Activated CD4-positive, alpha-beta memory T cell treated with anti-CD3 and anti-CD28 coated beads, Interleukin-2, amount 10 ng/mL, durations not matched to agents 7 days and 5 days (primary cell): ENCODE results near the gene LFNG. TPM values are rescaled to one million over a fixed set of nuclear protein-coding genes. Genes with fewer than 3 reads are reported as not detected.

Experiments used
- CTCF ChIA-PET: fragments of 350-600 bp; sonication (Branson Sonifier 250); formaldehyde crosslinking; loops from one replicate; lab custom pipeline; 2021; ENCODE audit warnings: antibody characterized with exemption, inconsistent platforms; lab: Charles Lee
- POLR2A ChIA-PET: fragments of 350-600 bp; sonication (Branson Sonifier 250); formaldehyde crosslinking; loops from one replicate; lab custom pipeline; 2021; ENCODE audit warnings: antibody characterized with exemption; lab: Charles Lee
- DNase-seq: peaks from one replicate; pipeline ENCODE4 v3.0.0-alpha.2; 2020
- H3K27ac Mint-ChIP-seq: one replicate; pipeline ENCODE4 v1.8.0; 2021; ENCODE audit warnings: mild to moderate bottlenecking, mixed read lengths
- H3K27me3 Mint-ChIP-seq: one replicate; pipeline ENCODE4 v1.8.0; 2021; ENCODE audit warnings: mixed read lengths
- H3K36me3 Mint-ChIP-seq: one replicate; pipeline ENCODE4 v1.8.0; 2021; ENCODE audit warnings: low read depth, mixed read lengths
- H3K4me1 Mint-ChIP-seq: one replicate; pipeline ENCODE4 v1.8.0; 2021; ENCODE audit warnings: mixed read lengths
- H3K4me3 Mint-ChIP-seq: one replicate; pipeline ENCODE4 v1.8.0; 2021; ENCODE audit warnings: mild to moderate bottlenecking, mixed read lengths
- H3K9me3 Mint-ChIP-seq: one replicate; pipeline ENCODE4 v1.8.0; 2021; ENCODE audit warnings: mixed read lengths
- total RNA-seq, 2 experiments: library from RNA; stranded (reverse); gene quantifications; one replicate each; pipeline ENCODE4 v1.2.3, GENCODE V29; 2021

Gene LFNG
- total RNA-seq, 2 experiments from 2014 or later, result 105 to 109 TPM

DNA sequence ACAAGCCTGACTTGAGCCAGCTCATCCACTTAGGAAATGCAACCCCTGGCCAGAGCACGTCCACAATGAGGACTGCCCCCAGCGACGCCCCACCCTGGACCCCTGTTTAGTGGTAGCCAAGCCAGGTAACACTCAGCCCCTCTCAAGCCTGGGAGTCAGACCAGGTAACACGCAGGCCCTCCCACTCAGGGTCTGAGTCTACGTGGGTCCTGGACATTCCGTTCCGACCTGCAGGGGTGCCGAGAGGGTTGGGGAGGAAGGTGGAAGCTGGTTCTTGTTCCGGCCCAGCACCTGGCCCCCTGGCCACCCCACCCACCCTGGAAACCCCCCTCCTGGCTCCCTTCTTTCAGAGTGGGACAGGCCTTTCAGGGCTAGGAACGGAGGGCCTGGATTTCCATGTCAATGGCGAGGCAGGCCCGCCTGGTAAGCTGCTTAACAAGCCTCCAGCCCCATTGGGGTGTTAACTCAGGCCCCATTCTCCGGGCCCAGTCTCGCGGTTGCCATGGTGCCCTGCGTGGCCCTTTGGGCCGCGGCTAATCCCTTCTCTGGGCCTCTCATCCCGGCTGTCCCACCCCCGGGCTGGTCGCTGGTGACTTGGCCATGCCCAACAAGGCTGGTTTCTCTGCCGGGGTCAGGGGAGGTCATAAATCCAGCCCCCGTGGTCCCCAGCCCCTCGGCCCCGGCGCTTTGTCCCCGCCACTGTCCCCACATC, 19.7 kb upstream of the LFNG start:
- Mint-ChIP-seq H3K27ac (no peak overlapping the region), H3K9me3 (no peaks in the 10 kb centered on the region), H3K36me3 (no peaks in the 10 kb centered on the region), H3K27me3 (peaks cover 4% of the 10 kb centered on the region), H3K4me3 (no peak overlapping the region), H3K4me1 (no peaks in the 10 kb centered on the region)
- CTCF ChIA-PET, result interaction anchor here (0.6 kb wide), 1 partner anchor 156 kb away, joined by 4 read pairs; no protein-coding TSS in a partner anchor
- no peak for DNase-seq
- POLR2A ChIA-PET, result interaction anchor here (1.0 to 1.2 kb wide), 2 partner anchors 18 to 24 kb away, joined by 3 to 4 read pairs; no protein-coding TSS in a partner anchor

DNA sequence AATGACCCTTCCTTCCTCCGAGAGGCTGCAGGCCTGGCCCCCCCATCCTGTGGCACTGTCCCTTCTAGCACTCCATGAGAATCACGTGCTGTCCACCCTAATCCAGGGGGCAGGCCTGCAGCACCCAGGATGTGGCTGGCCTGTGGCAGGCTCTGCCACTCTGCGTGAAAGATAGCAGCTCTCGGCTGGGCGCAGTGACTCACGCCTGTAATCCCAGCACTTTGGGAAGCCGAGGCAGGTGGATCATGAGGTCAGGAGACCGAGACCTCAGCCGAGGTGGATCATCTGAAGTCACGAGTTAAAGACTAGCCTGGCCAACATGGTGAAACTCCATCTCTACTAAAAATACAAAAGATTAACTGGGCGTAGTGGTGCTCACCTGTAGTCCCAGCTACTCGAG, 18.9 kb upstream of the LFNG start:
- POLR2A ChIA-PET, result interaction anchor here (1.0 kb wide), 1 partner anchor 23 kb away, joined by 3 read pairs; no protein-coding TSS in a partner anchor
- H3K4me1 Mint-ChIP-seq, result no peaks in the 10 kb centered on the region
- H3K27me3 Mint-ChIP-seq, result peaks cover 4% of the 10 kb centered on the region
- H3K36me3 Mint-ChIP-seq, result no peaks in the 10 kb centered on the region
- H3K9me3 Mint-ChIP-seq, result no peaks in the 10 kb centered on the region
- H3K27ac Mint-ChIP-seq, result no peak overlapping the region
- H3K4me3 Mint-ChIP-seq, result no peak overlapping the region
- no peak for DNase-seq
- CTCF ChIA-PET, result no interaction called here

- no peaks in the 10 kb centered on the region for H3K9me3 Mint-ChIP-seq
- no peaks in the 10 kb centered on the region for H3K36me3 Mint-ChIP-seq
- peaks cover 3% of the 10 kb centered on the region for H3K27me3 Mint-ChIP-seq
- DNase-seq, result no peak
- H3K27ac Mint-ChIP-seq, result no peak overlapping the region
- POLR2A ChIA-PET, result interaction anchor here (1.0 kb wide), 1 partner anchor 9 kb away, joined by 3 read pairs; no protein-coding TSS in a partner anchor
- no peak overlapping the region for H3K4me3 Mint-ChIP-seq
- H3K4me1 Mint-ChIP-seq, result no peaks in the 10 kb centered on the region
- CTCF ChIA-PET, result no interaction called here
These were observed 17.5 kb upstream of the LFNG start for GRCh38 chr7:2501947-2502646.

GRCh38 chr7:2502647-2502966, 17.0 kb upstream of the LFNG start:
- CTCF ChIA-PET, result no interaction called here
- Mint-ChIP-seq H3K4me1 (peaks cover under 1% of the 10 kb centered on the region), H3K27me3 (no peaks in the 10 kb centered on the region), H3K4me3 (no peak overlapping the region), H3K27ac (no peak overlapping the region), H3K9me3 (no peaks in the 10 kb centered on the region), H3K36me3 (no peaks in the 10 kb centered on the region)
- POLR2A ChIA-PET, result no interaction called here
- no peak for DNase-seq

- H3K9me3 Mint-ChIP-seq, result no peaks in the 10 kb centered on the region
- no peak overlapping the region for H3K4me3 Mint-ChIP-seq
- H3K4me1 Mint-ChIP-seq, result peaks cover 7% of the 10 kb centered on the region
- ChIA-PET CTCF (no interaction called here), POLR2A (no interaction called here)
- DNase-seq, result no peak
- no peaks in the 10 kb centered on the region for H3K36me3 Mint-ChIP-seq
- no peaks in the 10 kb centered on the region for H3K27me3 Mint-ChIP-seq
- no peak overlapping the region for H3K27ac Mint-ChIP-seq
These were observed 16.3 kb upstream of the LFNG start for GRCh38 chr7:2503056-2503941.

GRCh38 chr7:2504128-2504888, 15.3 kb upstream of the LFNG start:
- no peaks in the 10 kb centered on the region for H3K36me3 Mint-ChIP-seq
- H3K4me3 Mint-ChIP-seq, result no peak overlapping the region
- no peaks in the 10 kb centered on the region for H3K9me3 Mint-ChIP-seq
- H3K27me3 Mint-ChIP-seq, result no peaks in the 10 kb centered on the region
- POLR2A ChIA-PET, result no interaction called here
- CTCF ChIA-PET, result no interaction called here
- no peak overlapping the region for H3K27ac Mint-ChIP-seq
- peaks cover 17% of the 10 kb centered on the region for H3K4me1 Mint-ChIP-seq
- no peak for DNase-seq

DNA sequence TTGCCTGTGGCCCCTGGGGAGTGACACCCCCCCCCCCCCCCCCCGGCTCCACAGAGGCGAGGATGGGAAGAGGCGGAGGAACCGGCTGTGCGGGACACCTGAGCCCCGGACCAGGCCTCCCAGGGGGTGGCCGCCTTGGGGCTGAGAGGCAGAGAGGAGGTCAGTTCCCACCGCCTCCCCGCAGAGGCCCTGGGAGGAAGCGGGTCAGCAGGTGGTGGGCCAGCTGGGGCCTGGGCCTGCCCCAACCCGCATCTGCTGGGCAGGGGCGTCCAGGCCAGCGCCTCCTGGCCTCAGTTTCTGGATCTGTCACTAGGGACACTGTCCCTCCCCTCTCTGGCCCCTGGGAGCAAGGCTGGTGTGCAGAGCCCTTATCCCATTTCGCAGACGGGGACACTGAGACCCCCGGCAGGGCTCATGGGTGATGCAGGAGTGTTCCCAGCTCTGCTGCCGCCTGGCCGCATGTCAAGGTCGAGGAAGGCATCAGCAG, 14.6 kb upstream of the LFNG start:
- no peak overlapping the region for H3K27ac Mint-ChIP-seq
- H3K4me3 Mint-ChIP-seq, result no peak overlapping the region
- no peaks in the 10 kb centered on the region for H3K9me3 Mint-ChIP-seq
- H3K4me1 Mint-ChIP-seq, result peaks cover 23% of the 10 kb centered on the region
- CTCF ChIA-PET, result no interaction called here
- POLR2A ChIA-PET, result no interaction called here
- H3K36me3 Mint-ChIP-seq, result no peaks in the 10 kb centered on the region
- no peaks in the 10 kb centered on the region for H3K27me3 Mint-ChIP-seq
- no peak for DNase-seq

DNA sequence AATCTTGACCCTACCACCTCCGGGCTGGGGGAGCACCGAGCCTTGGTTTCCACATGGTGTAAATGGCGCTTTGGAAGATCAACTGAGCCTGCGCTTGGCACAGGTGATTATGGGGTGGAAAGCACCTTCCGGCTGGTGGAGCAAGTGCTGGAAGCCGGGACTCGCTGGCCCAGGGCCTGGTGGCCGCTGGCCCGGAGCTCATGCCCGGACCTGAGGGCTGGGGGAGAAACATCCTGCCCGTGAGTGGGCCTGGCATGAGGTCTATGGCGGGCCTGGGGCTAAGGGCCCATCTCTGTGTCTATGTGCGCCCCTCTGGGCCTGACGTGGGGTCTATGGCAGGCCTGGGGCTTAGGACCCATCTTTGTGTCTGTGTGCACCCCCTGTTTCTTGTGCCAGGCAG, 14.2 kb upstream of the LFNG start:
- POLR2A ChIA-PET, result no interaction called here
- H3K4me3 Mint-ChIP-seq, result no peak overlapping the region
- no peak overlapping the region for H3K27ac Mint-ChIP-seq
- no peaks in the 10 kb centered on the region for H3K9me3 Mint-ChIP-seq
- peaks cover 28% of the 10 kb centered on the region for H3K4me1 Mint-ChIP-seq
- DNase-seq, result no peak
- H3K36me3 Mint-ChIP-seq, result no peaks in the 10 kb centered on the region
- CTCF ChIA-PET, result no interaction called here
- no peaks in the 10 kb centered on the region for H3K27me3 Mint-ChIP-seq

DNA sequence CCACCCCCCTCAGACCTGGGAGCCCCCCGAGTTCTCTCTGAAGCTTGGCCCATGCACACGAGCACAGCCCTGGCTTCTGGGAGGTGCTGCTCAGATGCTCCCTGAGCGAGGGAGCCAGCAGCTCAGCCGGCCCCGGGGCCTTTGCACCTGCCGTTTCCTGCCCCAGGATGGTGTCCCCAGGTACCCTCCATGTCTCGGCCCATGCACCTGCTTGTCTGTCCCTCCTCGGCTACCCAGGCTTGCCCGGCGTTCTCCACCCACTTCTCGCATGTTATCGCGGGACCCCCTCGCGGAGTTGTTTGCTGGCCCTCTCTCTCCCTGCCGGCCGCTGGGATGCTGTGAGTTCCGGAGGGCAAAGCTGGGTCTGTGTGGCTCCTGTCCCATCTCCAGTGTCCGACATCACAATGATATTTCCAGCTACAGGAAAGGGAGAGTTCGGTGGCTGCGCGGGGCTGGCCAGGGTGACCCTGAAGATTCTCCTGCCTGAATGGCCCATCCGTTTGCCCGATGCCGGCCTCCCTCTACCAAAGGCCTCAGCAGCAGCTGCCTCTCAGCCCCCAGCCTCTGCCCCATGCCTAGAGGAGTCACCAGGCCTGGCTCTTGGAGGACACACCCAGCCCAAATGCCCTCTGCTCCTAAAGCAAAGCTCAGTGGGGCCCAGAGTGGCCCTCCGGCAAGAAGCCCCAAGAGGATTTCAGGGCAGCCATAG, 12.2 kb upstream of the LFNG start:
- Mint-ChIP-seq H3K36me3 (no peaks in the 10 kb centered on the region), H3K9me3 (no peaks in the 10 kb centered on the region), H3K4me1 (peaks cover 48% of the 10 kb centered on the region), H3K4me3 (no peak overlapping the region), H3K27ac (no peak overlapping the region), H3K27me3 (no peaks in the 10 kb centered on the region)
- ChIA-PET CTCF (interaction anchor here (1.0 kb wide), 2 partner anchors 39 to 52 kb away, joined by 3 read pairs; no protein-coding TSS in a partner anchor), POLR2A (interaction anchor here (1.6 to 6.0 kb wide), 3 partner anchors 14 to 52 kb away, joined by 4 to 80 read pairs (median 61); partner anchors contain the start of genes IQCE and LFNG)
- no peak for DNase-seq

- ChIA-PET POLR2A (interaction anchor here (0.9 to 6.0 kb wide), 4 partner anchors 14 to 51 kb away, joined by 3 to 80 read pairs (median 32); partner anchors contain the start of genes BRAT1, IQCE and LFNG), CTCF (interaction anchor here (1.0 kb wide), 2 partner anchors 39 to 52 kb away, joined by 3 read pairs; no protein-coding TSS in a partner anchor)
- DNase-seq, result no peak
- Mint-ChIP-seq H3K36me3 (no peaks in the 10 kb centered on the region), H3K4me3 (no peak overlapping the region), H3K4me1 (peaks cover 53% of the 10 kb centered on the region), H3K9me3 (no peaks in the 10 kb centered on the region), H3K27ac (no peak overlapping the region), H3K27me3 (no peaks in the 10 kb centered on the region)
These were observed 11.7 kb upstream of the LFNG start for GRCh38 chr7:2507917-2508306.

DNA sequence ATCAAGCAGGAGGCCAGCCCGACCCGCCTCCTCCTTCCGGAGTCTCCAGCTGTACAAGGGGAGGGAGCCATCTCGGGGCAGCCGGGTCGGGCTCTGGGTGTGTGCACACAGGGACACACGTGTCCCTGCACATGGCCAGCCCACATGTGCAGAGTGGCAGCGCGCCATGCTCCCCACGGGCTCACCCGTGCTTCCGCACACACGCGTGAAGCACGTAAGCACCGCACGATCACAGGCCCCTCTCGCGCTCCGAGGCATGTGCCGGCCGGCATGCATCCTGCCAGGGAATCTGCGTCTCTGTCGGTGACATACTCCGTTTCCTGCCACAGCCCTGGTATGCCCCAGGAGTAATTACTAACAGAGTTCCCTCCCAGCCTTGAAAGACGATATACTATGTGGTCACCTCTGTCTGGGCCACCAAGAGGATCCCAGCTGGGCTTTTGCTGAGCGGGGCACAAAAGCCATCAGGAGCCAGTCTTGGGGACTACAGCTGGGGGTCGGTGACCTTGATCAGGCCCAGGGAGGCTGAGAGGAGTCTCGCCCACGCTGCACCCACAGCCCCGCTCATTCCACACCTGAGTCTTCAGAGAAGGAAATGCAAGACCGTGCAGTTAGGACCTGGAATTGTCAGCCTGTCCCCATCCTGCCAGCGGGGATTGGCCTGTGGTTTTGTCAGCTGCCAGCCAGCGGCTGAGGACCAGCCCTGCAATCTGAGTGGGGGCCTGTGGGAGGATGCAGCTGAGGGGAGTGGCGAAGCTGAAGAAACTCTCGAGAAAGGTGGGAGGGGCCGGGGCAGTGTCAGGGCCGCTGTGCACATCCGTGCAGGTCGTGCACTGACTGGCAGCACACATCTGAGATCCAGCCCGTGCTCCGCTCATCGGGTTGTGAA, 11.0 kb upstream of the LFNG start:
- H3K4me3 Mint-ChIP-seq, result peak overlapping the region; percentile 67
- no peaks in the 10 kb centered on the region for H3K9me3 Mint-ChIP-seq
- peak overlapping the region; percentile 87 for H3K27ac Mint-ChIP-seq
- no peaks in the 10 kb centered on the region for H3K27me3 Mint-ChIP-seq
- H3K36me3 Mint-ChIP-seq, result no peaks in the 10 kb centered on the region
- ChIA-PET CTCF (interaction anchor here (0.5 to 1.0 kb wide), 3 partner anchors 40 to 51 kb away, joined by 3 to 4 read pairs (median 3); no protein-coding TSS in a partner anchor), POLR2A (interaction anchor here (0.8 to 6.0 kb wide), 6 partner anchors 13 to 102 kb away, joined by 3 to 80 read pairs (median 4); partner anchors contain the start of genes BRAT1, IQCE and LFNG)
- DNase-seq, result peak; percentile 85
- peaks cover 57% of the 10 kb centered on the region for H3K4me1 Mint-ChIP-seq
